GM12891 (cell line): ENCODE results near the gene MYO9A.
A peak's percentile ranks its signal among the peaks of the same experiment; 100 is the strongest.

Source experiments
- POLR2A ChIP-seq: IDR thresholded peaks from 2 replicates; pipeline ENCODE4 v1.6.1; 2011; ENCODE audit warnings: low read depth, low read length, control low read depth
- SPI1 ChIP-seq: IDR thresholded peaks from 2 replicates; pipeline ENCODE4 v1.6.1; 2011; ENCODE audit warnings: low read depth, low read length, control low read depth
- TAF1 ChIP-seq: IDR thresholded peaks from 2 replicates; pipeline ENCODE4 v1.6.1; 2011; ENCODE audit warnings: low read depth, low read length, control low read depth

- TF ChIP-seq POLR2A (no peak), SPI1 (peak; percentile 12; the same call in 1 of the 2 replicates), TAF1 (no peak)
Measured at GRCh38 chr15:72141171-72142084, 23.5 kb upstream of the MYO9A start.
